KOPT-K1 (cell line): ENCODE results near the gene KDM1B.
A peak's percentile ranks its signal among the peaks of the same experiment; 100 is the strongest.

Source experiments
- H3K27ac ChIP-seq: fragments of 200-600 bp; sonication (generic); 2 replicates; pipeline ENCODE4 v1.5.1; 2016; ENCODE audit warnings: antibody characterized with exemption, mild to moderate bottlenecking, low read depth, low read length; ENCODE audit not compliant: poor library complexity, severe bottlenecking
- H3K36me3 ChIP-seq: fragments of 200-600 bp; sonication (generic); 2 replicates; pipeline ENCODE4 v1.5.1; 2017; ENCODE audit warnings: antibody characterized with exemption, mild to moderate bottlenecking, low read length, moderate library complexity; ENCODE audit not compliant: insufficient read depth
- H3K9me3 ChIP-seq: fragments of 200-600 bp; sonication (generic); 2 replicates; pipeline ENCODE4 v1.5.1; 2017; ENCODE audit warnings: antibody characterized with exemption, low read length, mild to moderate bottlenecking; ENCODE audit not compliant: insufficient read depth, poor library complexity, severe bottlenecking

The KDM1B gene, protein sequence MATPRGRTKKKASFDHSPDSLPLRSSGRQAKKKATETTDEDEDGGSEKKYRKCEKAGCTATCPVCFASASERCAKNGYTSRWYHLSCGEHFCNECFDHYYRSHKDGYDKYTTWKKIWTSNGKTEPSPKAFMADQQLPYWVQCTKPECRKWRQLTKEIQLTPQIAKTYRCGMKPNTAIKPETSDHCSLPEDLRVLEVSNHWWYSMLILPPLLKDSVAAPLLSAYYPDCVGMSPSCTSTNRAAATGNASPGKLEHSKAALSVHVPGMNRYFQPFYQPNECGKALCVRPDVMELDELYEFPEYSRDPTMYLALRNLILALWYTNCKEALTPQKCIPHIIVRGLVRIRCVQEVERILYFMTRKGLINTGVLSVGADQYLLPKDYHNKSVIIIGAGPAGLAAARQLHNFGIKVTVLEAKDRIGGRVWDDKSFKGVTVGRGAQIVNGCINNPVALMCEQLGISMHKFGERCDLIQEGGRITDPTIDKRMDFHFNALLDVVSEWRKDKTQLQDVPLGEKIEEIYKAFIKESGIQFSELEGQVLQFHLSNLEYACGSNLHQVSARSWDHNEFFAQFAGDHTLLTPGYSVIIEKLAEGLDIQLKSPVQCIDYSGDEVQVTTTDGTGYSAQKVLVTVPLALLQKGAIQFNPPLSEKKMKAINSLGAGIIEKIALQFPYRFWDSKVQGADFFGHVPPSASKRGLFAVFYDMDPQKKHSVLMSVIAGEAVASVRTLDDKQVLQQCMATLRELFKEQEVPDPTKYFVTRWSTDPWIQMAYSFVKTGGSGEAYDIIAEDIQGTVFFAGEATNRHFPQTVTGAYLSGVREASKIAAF

DNA sequence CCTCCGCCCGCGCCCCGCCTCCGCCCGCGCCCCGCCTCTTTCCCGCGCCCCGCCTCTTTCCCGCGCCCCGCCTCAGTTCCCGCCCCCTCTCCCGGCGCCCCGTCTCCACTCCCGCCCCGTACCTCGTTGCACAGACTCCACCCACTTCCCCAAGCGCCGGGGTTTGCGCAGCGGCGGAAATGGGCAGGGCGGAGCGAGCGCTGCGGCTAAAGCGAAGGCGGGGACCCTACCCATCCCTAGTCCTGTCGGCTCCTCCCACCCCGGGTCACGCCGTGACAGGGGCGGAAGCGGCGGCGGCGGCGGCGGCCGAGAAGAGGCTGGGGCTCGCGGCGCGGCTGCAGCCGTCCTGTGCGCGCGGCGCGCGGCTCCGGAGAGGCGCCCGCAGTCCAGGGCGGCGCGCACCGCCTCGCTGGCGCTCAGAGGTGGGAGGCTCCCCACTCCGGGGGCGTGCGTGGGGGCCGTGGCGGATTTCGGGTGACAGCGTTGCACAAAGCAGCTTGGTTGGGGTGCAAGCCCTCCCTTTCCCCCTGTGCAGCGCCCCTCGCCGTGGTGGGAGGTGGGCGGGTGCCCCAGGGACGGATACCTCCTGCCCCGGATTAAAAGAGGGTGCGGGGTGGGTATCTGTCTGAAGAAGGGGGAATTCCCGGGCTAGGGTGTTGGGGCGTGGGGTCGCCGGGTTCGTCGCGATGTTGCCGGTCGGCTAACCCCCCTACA is at the start of gene KDM1B:
Gene KDM1B, plus strand, starts transcription at position 273 of the 714 bp plus-strand sequence. CDS start 4,474 bp downstream, outside the sequence.
- Histone ChIP-seq H3K27ac (peak within 1 kb of the TSS; percentile 77), H3K36me3 (peaks cover 5% of the 10 kb centered on the region; the same call in 1 of the 2 replicates), H3K9me3 (no peaks in the 10 kb centered on the region)

GRCh38 chr6:18107061-18107460 is 48.2 kb upstream of the KDM1B start:
- Histone ChIP-seq H3K9me3 (no peaks in the 10 kb centered on the region), H3K27ac (no peak overlapping the region), H3K36me3 (no peaks in the 10 kb centered on the region)

- Histone ChIP-seq H3K36me3 (no peaks in the 10 kb centered on the region), H3K9me3 (no peaks in the 10 kb centered on the region), H3K27ac (no peak overlapping the region)
These were observed 45.1 kb upstream of the KDM1B start for GRCh38 chr6:18110162-18110561.

- H3K27ac ChIP-seq, result no peak overlapping the region
- no peaks in the 10 kb centered on the region for H3K36me3 ChIP-seq
- H3K9me3 ChIP-seq, result no peaks in the 10 kb centered on the region
These were observed 39.9 kb upstream of the KDM1B start for GRCh38 chr6:18115356-18115755.

DNA sequence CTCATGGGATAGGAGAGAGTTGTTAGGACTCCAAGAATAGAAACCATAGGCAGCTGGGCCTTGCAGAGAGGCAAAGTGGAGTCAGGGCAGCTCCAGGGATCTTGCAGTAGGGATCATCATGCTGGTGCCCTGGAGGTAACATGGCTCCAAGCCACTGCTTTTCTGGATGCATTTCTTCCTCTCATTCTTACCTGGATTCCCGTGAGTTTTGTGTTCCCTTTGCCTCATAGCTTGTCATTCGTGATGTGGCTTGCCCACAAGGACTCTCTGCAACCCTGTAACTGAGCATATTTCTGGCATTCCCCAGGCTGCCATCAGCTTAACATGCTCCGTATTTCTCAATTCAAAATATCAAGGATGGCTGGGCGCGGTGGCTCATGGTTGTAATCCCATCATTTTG is 38.1 kb upstream of the KDM1B start:
- no peaks in the 10 kb centered on the region for H3K36me3 ChIP-seq
- no peak overlapping the region for H3K27ac ChIP-seq
- no peaks in the 10 kb centered on the region for H3K9me3 ChIP-seq

DNA sequence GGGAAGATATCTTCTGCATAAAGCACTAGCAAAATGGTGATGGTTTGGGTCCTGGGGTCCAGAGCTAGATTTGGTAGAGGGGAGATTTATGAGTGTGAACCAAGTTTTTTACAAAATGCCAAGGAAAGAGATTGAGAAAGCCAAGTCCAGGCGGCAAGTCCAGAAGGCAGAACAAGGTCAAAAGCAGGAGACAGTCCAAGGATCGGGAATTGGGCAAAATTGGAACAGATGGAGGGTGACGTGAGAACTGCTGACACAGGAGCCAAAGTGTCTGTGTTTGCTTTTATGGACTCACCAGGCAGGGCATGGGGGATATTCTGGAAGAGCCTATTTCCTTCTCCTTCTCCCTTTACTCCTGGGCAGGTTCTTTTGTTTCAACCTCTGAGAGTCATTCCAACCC is 36.9 kb upstream of the KDM1B start:
- H3K9me3 ChIP-seq, result no peaks in the 10 kb centered on the region
- no peak overlapping the region for H3K27ac ChIP-seq
- no peaks in the 10 kb centered on the region for H3K36me3 ChIP-seq

DNA sequence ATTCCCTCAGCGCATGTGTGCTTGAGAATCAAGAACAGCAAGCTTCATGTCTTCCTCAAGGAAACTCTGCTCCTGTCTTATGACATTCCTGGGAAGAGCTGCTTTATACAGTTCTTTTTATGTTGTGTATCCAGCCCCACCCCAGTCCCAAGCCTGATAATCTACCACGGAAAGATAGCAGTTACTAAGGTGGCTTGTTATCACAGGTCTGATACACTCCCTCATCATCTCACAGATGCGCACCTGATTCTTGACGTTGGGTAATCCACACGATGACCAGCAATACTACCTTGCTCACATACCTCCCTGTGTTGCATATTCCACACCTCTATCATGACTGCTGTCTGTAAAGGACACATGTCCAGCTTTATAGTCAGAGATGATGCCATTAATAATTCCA is 36.0 kb upstream of the KDM1B start:
- H3K36me3 ChIP-seq, result no peaks in the 10 kb centered on the region
- no peak overlapping the region for H3K27ac ChIP-seq

GRCh38 chr6:18121580-18122127 is 33.6 kb upstream of the KDM1B start:
- Histone ChIP-seq H3K36me3 (no peaks in the 10 kb centered on the region), H3K9me3 (no peaks in the 10 kb centered on the region), H3K27ac (no peak overlapping the region)

More for the DNA sequence above, 36.0 kb upstream of the KDM1B start:
- H3K9me3 ChIP-seq, result no peaks in the 10 kb centered on the region

DNA sequence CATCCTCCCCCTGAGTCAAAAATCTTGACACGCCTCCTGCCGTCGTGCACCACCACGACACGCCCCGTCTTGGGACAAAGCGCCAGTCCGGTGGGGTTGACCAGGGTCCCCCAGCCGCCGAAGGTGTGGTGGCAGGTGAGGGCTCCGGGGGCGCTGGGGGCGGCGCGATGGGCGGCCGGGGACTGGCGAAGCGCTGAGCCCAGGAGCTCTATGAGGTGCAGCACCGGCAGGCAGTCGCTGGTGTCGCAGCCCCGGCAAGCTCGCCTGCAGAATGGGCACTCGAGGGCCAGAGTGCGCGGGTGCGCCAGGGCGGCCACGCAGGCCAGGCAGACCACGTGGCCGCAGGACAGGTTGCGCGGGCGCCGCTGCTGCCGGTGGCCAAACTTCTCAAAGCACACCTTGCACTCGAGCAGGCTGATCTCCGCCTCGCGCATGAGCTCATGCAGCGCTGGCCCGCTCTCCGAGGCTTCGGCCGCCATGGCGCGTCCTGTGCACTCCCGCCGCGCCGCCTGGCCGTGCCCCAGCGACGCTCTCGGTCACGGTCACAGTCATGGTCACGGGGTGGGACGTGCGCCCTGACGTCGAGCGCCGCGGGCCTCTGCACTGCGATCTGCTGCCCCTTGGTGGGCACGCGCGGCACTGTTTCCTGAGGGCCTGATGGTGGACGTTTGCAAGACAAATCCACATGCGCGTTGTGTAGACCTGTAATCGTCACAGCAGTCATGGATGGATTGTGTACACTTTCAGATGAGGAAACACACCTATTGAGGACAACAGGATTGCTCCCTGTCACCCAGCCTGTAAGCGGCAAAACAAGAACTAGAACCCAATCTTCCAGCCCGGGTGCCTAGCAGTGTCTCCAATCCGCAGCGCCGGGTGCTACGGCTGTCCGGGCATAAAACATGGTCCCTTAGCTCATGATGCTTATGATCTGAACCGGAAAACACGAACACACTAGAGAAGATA is 32.8 kb upstream of the KDM1B start, which contains the start of gene NHLRC1:
Gene NHLRC1, minus strand, starts transcription at position 550 of the 966 bp plus-strand sequence. Its CDS starts 71 bp downstream, at position 479.
- no peaks in the 10 kb centered on the region for H3K36me3 ChIP-seq
- H3K27ac ChIP-seq, result no peak within 1 kb of the TSS
- no peaks in the 10 kb centered on the region for H3K9me3 ChIP-seq

- H3K9me3 ChIP-seq, result no peaks in the 10 kb centered on the region
- no peaks in the 10 kb centered on the region for H3K36me3 ChIP-seq
- no peak overlapping the region for H3K27ac ChIP-seq
These were observed 29.1 kb upstream of the KDM1B start for GRCh38 chr6:18126121-18126520.

GRCh38 chr6:18132346-18132745 is 22.9 kb upstream of the KDM1B start:
- H3K36me3 ChIP-seq, result no peaks in the 10 kb centered on the region
- H3K9me3 ChIP-seq, result no peaks in the 10 kb centered on the region
- H3K27ac ChIP-seq, result no peak overlapping the region

- Histone ChIP-seq H3K36me3 (no peaks in the 10 kb centered on the region), H3K27ac (no peak overlapping the region)
These were observed 20.1 kb upstream of the KDM1B start for GRCh38 chr6:18135171-18135570.

DNA sequence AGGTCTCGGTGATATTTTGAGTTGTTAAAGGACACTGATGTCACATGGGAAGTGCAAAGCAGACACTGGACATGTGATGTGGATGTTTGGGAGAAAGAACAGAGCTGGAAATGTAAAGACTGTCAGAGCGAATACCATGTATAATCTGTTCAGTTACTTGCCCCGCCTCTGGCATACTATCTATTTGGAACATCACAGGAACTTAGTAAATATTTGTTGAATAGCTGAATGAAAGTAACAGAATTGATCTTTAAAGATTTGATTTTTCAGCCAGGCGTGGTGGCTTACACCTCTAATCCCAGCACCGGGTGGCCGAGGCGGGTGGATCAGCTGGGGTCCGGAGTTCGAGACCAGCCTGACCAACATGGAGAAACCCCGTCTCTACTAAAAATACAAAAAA is 19.0 kb upstream of the KDM1B start:
- no peak overlapping the region for H3K27ac ChIP-seq
- no peaks in the 10 kb centered on the region for H3K9me3 ChIP-seq
- H3K36me3 ChIP-seq, result no peaks in the 10 kb centered on the region

More at GRCh38 chr6:18135171-18135570, 20.1 kb upstream of the KDM1B start:
- H3K9me3 ChIP-seq, result no peaks in the 10 kb centered on the region

DNA sequence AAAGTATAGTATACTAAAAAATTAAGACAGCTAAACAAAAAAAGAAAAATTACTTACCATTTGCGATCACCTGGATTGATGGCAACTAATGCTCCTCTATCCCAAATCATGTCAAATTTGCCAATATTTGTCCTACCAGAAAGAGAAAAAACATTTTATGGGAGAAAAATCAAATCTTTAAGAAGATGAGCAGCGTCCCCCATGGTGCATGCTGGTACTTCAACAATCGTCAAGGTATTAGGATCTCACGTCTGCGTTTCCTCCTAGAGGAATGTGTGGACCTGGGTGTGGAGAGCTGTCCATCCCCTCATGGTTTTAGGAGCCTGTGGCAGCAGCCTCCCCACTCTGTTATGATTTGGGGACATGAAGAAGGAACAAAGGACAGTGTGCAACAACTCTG is 16.3 kb upstream of the KDM1B start:
- Histone ChIP-seq H3K27ac (no peak overlapping the region), H3K9me3 (no peaks in the 10 kb centered on the region), H3K36me3 (no peaks in the 10 kb centered on the region)
